GM18951 (cell line): ENCODE measurements around the gene SF3B3.

ENCODE experiments used
- POLR2A ChIP-seq: IDR thresholded peaks from 4 replicates; pipeline ENCODE4 v1.6.1; 2011; ENCODE audit warnings: mild to moderate bottlenecking; ENCODE audit not compliant: insufficient read length, insufficient read depth; ENCODE audit errors: extremely low read depth
- in situ Hi-C: fragments of 300-500 bp; cut with MboI; formaldehyde crosslinking; loops from one replicate; pipeline ENCODE4 v1.12.0; 2022; ENCODE audit warnings: low sequenced_read_pairs, mixed read lengths, inconsistent platforms; ENCODE audit not compliant: unreplicated experiment

SF3B3 gene

DNA sequence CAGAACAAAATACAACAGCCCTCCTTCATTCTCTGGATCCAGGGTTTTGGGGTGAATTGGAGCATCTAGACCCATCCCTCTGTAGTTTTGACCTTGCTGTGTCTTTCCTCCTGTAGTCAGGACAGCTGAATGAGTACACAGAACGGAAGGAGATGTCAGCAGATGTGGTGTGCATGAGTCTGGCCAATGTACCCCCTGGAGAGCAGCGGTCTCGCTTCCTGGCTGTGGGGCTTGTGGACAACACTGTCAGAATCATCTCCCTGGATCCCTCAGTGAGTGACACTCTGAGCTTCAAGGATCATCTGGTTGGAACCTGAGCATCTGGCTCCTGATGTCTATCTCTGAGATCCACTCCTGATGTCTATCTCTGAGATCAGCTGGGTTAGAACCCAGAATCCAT is 32.4 kb downstream of the SF3B3 start:
- TF ChIP-seq POLR2A, result no peak
- in situ Hi-C loops, result no loop called here

DNA sequence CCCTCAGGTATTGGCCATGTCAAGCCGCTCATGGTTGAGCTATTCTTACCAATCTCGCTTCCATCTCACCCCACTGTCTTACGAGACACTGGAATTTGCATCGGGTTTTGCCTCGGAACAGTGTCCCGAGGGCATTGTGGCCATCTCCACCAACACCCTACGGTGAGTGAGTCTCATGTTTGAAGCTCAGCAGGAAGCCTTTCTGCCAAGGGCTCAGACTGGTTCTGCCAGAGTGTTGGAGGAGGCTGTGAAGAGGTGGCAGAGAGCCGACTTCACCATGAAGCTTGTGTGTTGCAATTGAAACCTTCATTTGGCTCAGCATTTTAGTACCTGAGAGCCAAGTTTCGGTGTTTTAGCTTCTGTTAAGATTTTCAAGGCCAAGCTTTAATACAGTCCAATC is 38.0 kb downstream of the SF3B3 start:
- no peak for TF ChIP-seq POLR2A
- in situ Hi-C loops, result no loop called here

DNA sequence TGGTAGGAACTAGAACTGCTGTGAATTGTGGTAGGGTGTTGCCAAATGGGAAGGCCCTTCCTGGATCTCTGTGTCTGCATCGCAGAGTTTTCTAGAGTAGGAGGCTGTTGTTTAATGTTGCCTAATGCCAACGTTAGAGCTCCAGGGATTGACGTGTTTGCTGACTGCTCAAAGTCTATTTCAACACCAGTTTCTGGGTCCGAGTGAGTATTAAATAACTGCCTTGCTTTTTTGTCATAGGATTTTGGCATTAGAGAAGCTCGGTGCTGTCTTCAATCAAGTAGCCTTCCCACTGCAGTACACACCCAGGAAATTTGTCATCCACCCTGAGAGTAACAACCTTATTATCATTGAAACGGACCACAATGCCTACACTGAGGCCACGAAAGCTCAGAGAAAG is 40.0 kb downstream of the SF3B3 start:
- TF ChIP-seq POLR2A, result no peak
- in situ Hi-C loops, result no loop called here

DNA sequence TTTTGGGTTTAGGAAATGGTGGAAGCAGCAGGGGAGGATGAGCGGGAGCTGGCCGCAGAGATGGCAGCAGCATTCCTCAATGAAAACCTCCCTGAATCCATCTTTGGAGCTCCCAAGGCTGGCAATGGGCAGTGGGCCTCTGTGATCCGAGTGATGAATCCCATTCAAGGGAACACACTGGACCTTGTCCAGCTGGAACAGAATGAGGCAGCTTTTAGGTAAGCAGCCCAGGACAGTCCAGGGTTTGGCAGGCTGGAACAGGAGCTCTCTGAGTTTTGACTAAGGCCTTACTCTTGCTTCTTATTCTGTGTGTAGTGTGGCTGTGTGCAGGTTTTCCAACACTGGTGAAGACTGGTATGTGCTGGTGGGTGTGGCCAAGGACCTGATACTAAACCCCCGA is 41.4 kb downstream of the SF3B3 start:
- TF ChIP-seq POLR2A, result no peak
- in situ Hi-C loops, result no loop called here

- TF ChIP-seq POLR2A, result no peak
- in situ Hi-C loops, result no loop called here
These were observed 45.1 kb downstream of the SF3B3 start for GRCh38 chr16:70568601-70569237.

GRCh38 chr16:70569752-70570151 is 46.1 kb downstream of the SF3B3 start:
- in situ Hi-C loops, result no loop called here
- no peak for TF ChIP-seq POLR2A

DNA sequence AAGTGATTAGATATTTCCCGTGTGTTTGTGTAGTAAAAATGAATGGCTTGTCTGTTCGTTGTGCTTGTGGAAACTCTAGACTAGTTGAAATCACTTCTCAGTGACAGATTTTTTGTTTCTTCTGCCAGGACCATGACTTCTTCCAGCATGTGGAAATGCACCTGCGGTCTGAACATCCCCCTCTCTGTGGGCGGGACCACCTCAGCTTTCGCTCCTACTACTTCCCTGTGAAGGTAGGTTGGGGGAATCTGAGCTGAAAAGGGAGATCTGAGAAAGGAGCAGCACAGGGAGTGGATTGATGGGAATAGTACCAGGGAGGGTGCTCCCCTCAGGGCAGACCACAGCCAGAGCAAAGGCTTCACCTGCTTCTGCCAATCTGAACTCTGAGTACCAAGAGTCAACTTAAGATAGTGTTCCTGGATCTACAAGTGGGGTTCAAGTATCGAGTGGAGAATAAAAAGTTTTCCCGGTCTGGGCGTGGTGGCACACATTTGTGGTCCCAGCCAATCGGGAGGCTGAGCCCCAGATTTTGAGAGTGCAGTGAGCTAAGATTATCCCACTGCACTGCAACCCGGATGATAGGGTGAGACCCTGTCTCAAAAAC is 47.5 kb downstream of the SF3B3 start:
- no peak for TF ChIP-seq POLR2A
- in situ Hi-C loops, result no loop called here

DNA sequence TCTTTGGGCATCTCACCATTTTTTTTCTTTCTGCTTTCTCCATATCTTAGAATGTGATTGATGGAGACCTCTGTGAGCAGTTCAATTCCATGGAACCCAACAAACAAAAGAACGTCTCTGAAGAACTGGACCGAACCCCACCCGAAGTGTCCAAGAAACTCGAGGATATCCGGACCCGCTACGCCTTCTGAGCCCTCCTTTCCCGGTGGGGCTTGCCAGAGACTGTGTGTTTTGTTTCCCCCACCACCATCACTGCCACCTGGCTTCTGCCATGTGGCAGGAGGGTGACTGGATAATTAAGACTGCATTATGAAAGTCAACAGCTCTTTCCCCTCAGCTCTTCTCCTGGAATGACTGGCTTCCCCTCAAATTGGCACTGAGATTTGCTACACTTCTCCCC is 48.0 kb downstream of the SF3B3 start:
- TF ChIP-seq POLR2A, result no peak
- in situ Hi-C loops, result no loop called here

DNA sequence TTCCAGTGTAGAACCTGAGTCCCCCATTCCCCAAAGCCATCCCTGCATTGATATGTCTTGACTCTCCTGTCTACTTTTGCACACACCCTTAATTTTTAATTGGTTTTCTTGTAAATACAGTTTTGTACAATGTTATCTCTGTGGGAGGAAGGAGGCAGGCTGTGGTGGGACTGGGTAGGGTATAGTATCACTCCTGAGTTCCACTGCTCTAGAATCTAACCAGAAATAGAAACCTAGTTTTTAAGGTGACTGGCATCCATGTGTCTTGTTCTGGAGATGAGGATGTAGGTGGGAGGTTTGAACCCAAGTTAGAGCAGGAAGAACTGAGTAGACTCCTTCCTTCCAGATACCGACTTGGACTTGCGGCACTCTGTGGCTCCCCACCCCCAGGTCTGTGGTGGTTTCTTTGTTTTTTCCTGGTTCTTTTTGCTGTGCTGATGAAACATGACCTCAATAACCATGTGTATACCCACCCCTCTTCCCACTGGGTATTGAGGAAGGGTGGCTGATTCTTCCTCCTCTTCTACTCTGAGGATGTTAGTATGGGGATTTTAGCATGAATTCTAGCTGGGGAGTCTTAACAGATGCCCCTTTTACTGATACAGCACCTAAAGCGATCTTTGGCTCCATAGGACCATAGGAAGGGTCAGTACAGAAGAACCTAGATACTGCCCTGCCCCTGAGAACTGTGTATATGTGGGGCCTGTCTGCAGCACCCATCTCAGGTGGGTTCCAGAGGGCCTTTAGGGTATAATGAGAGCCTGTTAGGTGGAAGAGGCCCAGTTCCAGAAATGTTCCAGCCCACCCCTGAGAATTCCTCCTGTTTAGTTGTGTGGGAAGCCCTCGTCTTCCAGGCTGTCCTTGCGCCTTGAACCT is 48.7 kb downstream of the SF3B3 start:
- in situ Hi-C loops, result no loop called here
- TF ChIP-seq POLR2A, result peak; percentile 10

DNA sequence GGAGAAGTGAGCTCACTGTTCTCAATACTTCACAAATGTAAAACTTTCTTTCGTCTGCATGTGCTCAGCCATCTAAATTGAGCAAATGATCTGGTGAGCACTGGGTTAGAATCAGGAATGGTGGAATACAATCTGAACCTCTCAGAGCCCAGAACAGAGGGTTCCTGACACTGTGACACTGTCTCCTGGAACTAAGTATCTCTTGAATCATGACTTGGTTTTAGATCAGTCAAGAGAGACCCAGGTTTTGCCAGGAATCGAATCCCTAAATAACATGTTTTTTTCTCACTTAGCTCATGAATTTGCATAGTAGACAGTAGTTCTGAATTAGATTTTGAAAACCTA is 49.3 kb downstream of the SF3B3 start:
- no peak for TF ChIP-seq POLR2A
- in situ Hi-C loops, result no loop called here

- TF ChIP-seq POLR2A, result no peak
- in situ Hi-C loops, result no loop called here
These were observed 50.0 kb downstream of the SF3B3 start for GRCh38 chr16:70573451-70574121.

GRCh38 chr16:70574595-70575271 is 51.1 kb downstream of the SF3B3 start:
- no peak for TF ChIP-seq POLR2A
- in situ Hi-C loops, result no loop called here

DNA sequence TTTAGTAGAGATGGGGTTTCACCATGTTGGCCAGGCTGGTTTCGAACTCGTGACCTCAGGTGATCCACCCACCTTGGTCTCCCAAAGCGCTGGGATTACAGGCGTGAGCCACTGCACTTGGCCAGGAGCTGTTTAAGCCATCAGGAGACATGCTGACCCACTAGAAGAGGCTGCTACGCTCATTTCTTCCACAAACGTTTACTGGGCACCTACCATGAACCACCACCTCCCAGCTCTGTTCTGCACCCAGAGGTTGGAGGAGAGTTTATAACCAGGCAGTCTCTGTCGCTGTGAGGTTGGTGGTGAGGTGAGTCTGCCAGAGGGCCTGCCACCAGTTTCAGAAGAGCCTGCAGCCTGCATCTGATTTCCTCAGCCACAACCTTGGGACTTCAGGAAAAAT is 51.8 kb downstream of the SF3B3 start:
- in situ Hi-C loops, result no loop called here

More for the DNA sequence above, 51.8 kb downstream of the SF3B3 start:
- TF ChIP-seq POLR2A, result no peak
